ENCODE measurements around the gene MDGA2.

The MDGA2 gene

DNA sequence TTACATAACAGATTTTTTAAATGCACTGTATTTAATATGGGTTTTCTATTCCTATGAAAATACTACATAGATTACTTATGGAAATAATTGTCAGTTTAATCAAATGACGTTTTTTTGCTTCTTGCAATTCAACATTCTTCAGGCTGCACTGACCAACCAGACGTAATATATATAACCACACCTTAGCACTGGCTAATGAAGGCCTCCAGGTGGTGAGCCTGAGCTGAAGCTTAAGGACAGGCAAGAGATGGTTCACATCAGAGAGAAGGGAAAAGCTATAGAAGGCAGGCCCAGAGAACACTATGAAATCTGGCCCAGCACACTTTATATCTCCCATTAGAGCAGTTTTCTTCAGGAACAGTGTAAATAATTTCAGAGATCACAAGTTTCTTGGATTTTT lies 2.8 kb upstream of the MDGA2 start:
- Histone ChIP-seq H3K9ac (ENCODE audit: insufficient read length) (no peak overlapping the region), H3K27ac (no peak overlapping the region), H3K36me3 (ENCODE audit: insufficient read depth, low read length) (no peaks in the 10 kb centered on the region), H3K9me3 (ENCODE audit: low read depth, low read length) (no peaks in the 10 kb centered on the region), H3K4me3 (no peak overlapping the region)
- no peak for TF ChIP-seq EZH2 (IDR thresholded peaks at IDR 0.05)
- no peak for TF ChIP-seq POLR2AphosphoS5 (IDR thresholded peaks at IDR 0.05; ENCODE audit: borderline replicate concordance, low read depth, low read length)
- TF ChIP-seq FOXP2 (optimal IDR thresholded peaks at IDR 0.05; ENCODE audit: control extremely low read depth, extremely low read length, insufficient read depth), result no peak
- DNase-seq (ENCODE audit: low read depth, low spot score), result no peak

DNA sequence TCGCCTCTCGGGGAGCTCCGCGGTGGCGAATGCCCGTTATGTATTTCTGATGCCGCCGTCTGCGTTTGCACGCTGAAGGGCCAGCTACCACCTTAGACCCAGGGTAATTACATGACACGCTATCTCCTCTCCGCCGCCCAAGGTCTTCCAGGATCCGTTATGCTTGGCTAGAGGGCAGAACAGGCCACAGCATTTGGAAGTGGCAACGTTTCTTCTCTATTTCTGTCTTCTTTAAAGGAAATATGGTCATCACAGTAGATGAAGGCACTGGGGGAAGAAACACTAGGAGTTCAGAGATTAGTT lies 861 bp upstream of the MDGA2 start:
- Histone ChIP-seq H3K9ac (ENCODE audit: insufficient read length) (no peak overlapping the region), H3K27ac (no peak overlapping the region), H3K4me3 (peak overlapping the region; percentile 74), H3K9me3 (ENCODE audit: low read depth, low read length) (no peaks in the 10 kb centered on the region), H3K36me3 (ENCODE audit: insufficient read depth, low read length) (no peaks in the 10 kb centered on the region)
- DNase-seq (ENCODE audit: low read depth, low spot score), result no peak
- no peak for TF ChIP-seq FOXP2 (optimal IDR thresholded peaks at IDR 0.05; ENCODE audit: control extremely low read depth, extremely low read length, insufficient read depth)
- no peak for TF ChIP-seq POLR2AphosphoS5 (IDR thresholded peaks at IDR 0.05; ENCODE audit: borderline replicate concordance, low read depth, low read length)
- TF ChIP-seq EZH2 (IDR thresholded peaks at IDR 0.05), result no peak

DNA sequence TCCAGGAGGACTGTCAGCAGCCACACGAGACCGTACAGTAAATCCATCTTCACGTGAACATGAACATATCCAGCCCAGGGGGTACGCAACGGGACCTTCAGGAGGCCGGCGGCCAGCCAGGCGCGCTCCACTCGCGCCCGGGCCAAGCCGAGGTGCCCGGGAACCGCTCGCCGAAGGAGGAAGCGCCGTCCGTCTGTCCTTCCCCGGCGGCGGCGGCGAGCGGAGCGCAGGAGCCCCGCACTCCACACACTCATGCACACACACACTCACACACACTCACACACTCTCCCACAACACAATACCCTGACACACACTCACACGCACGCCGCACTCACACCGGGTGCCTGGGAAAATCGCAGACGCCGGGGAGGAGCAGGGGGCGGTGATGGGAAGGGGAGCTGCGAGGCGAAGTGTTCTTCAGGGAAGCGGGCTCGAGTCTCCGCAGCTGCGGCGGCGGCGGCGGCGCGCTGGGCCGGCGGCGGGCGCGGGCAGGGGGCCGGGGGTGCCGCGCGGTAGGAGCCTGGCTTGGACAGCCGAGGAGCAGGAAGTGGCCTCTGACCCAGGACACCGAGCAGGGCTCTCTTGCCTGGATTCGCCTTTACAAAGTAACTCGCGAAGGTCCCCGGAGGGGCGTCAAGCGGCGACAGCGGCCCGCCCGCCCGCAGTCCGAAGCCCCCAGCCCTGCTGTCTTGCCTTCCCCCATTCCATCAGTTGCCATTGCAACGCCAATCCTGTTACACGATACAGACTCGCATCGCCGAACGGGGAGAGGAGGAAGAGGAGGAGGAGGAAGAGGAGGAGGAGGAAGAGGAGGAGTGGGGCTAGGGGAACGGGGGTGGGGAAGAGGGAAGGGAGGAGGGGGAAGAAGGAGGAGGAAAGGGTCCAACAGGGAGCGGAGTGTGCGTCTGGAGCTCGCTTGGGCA lies 601 bp downstream of the MDGA2 start:
- Histone ChIP-seq H3K9ac (ENCODE audit: insufficient read length) (no peak overlapping the region), H3K4me3 (peak overlapping the region; percentile 74), H3K36me3 (ENCODE audit: insufficient read depth, low read length) (no peaks in the 10 kb centered on the region), H3K9me3 (ENCODE audit: low read depth, low read length) (no peaks in the 10 kb centered on the region), H3K27ac (no peak overlapping the region)
- TF ChIP-seq EZH2 (IDR thresholded peaks at IDR 0.05) (peak; percentile 87), FOXP2 (optimal IDR thresholded peaks at IDR 0.05; ENCODE audit: control extremely low read depth, extremely low read length, insufficient read depth) (no peak)
- DNase-seq (ENCODE audit: low read depth, low spot score), result no peak

DNA sequence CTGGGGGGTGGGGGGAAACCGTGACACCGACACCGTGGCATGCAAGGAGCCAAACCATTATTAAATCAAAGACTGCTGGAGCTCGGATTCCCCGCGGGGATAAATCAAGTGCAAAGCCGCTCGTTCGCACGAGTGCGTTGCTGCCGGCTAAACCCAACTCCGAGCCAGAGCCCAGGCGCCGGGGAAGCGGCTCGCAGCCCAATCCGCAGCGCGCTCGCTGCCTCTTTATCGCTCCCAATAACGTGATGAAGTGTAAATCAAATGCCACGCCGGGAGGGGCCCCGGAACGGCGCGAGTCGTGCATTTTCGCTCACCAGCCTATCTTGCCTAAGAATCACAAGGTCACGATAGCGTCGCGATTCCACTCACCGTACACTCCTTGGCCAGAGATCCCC lies 1.3 kb downstream of the MDGA2 start:
- no peaks in the 10 kb centered on the region for H3K36me3 ChIP-seq (ENCODE audit: insufficient read depth, low read length)
- no peaks in the 10 kb centered on the region for H3K9me3 ChIP-seq (ENCODE audit: low read depth, low read length)
- H3K4me3 ChIP-seq, result peak overlapping the region; percentile 74
- TF ChIP-seq FOXP2 (optimal IDR thresholded peaks at IDR 0.05; ENCODE audit: control extremely low read depth, extremely low read length, insufficient read depth) (no peak), EZH2 (IDR thresholded peaks at IDR 0.05) (no peak), POLR2AphosphoS5 (IDR thresholded peaks at IDR 0.05; ENCODE audit: borderline replicate concordance, low read depth, low read length) (no peak)
- no peak overlapping the region for H3K9ac ChIP-seq (ENCODE audit: insufficient read length)
- no peak for DNase-seq (ENCODE audit: low read depth, low spot score)
- no peak overlapping the region for H3K27ac ChIP-seq

DNA sequence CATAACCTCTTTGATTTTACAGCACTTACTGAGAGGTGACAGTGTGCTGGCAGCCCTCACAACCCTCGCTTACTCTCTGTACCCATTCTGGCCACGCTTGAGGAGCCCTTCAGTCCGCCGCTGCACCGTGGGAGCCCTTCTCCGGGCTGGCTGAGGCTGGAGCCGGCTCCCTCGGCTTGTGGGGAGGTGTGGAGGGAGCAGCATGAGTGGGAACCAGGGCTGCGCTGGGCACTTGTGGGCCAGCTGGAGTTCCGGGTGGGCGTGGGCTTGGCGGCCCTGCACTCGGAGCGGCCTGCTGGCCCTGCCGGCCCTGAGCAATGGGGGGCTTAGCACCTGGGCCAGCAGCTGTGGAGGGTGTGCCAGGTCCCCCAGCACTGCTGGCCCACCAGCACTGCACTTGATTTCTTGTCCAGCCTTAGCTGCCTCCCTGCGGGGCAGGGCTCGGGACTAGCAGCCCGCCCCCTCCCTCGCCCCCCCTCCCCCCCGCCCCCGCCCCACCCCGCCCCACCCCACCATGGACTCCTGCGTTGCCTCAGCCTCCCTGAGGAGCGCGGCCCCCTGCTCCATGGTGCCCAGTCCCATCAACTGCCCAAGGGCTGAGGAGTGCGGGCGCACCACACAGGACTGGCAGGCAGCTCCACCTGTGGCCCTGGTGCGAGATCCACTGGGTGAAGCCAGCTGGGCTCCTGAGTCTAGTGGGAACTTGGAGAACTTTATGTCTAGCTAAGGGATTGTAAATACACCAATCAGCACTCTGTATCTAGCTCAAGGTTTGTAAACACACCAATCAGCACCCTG lies 9.9 kb downstream of the MDGA2 start:
- Histone ChIP-seq H3K36me3 (ENCODE audit: insufficient read depth, low read length) (no peaks in the 10 kb centered on the region), H3K4me3 (no peak overlapping the region), H3K27ac (no peak overlapping the region), H3K9me3 (ENCODE audit: low read depth, low read length) (no peaks in the 10 kb centered on the region), H3K9ac (ENCODE audit: insufficient read length) (no peak overlapping the region)
- TF ChIP-seq POLR2AphosphoS5 (IDR thresholded peaks at IDR 0.05; ENCODE audit: borderline replicate concordance, low read depth, low read length), result no peak
- TF ChIP-seq FOXP2 (optimal IDR thresholded peaks at IDR 0.05; ENCODE audit: control extremely low read depth, extremely low read length, insufficient read depth), result no peak
- TF ChIP-seq EZH2 (IDR thresholded peaks at IDR 0.05), result no peak
- no peak for DNase-seq (ENCODE audit: low read depth, low spot score)

DNA sequence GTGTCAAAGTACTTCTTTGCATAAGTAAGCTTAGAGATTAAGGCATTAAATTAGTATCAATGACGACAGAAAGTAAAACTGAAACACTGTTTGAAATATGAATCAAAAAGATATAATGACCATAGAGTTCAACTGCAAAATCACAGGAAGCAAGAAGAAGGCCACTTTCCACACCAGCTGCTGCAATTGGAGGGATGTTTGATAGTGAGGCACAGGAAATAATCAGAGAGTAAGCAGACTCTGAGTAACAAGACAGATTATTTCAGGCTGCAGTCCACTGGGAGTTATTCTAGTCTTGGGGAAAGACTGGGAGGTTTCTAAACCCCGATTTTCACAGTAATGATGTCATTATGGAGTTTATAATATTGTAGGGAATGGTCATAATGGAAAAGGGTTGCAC lies 12.9 kb downstream of the MDGA2 start:
- Histone ChIP-seq H3K9me3 (ENCODE audit: low read depth, low read length) (no peaks in the 10 kb centered on the region), H3K4me3 (no peak overlapping the region), H3K27ac (no peak overlapping the region), H3K36me3 (ENCODE audit: insufficient read depth, low read length) (no peaks in the 10 kb centered on the region), H3K9ac (ENCODE audit: insufficient read length) (no peak overlapping the region)
- TF ChIP-seq POLR2AphosphoS5 (IDR thresholded peaks at IDR 0.05; ENCODE audit: borderline replicate concordance, low read depth, low read length), result no peak
- no peak for DNase-seq (ENCODE audit: low read depth, low spot score)

DNA sequence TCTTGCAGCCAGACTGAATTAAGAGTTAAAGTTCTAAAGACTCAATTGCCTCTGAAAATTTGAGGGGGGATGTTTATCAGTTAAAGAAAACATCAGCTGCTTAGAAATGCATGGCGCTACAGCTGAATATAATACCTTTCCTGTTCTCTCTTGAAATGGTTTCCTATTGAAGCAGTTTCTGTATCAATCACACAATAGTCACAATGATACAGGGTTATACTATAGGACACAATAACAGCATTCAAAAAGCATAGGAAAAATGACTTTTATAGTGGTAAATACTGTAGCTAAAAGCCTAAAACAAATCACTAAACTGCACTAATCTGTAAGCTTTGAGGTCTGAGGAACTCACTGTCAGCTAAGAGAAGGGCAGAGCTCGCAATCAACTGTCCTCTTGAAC lies 15.2 kb downstream of the MDGA2 start:
- TF ChIP-seq POLR2AphosphoS5 (IDR thresholded peaks at IDR 0.05; ENCODE audit: borderline replicate concordance, low read depth, low read length), result no peak
- no peak for TF ChIP-seq FOXP2 (optimal IDR thresholded peaks at IDR 0.05; ENCODE audit: control extremely low read depth, extremely low read length, insufficient read depth)
- no peak for TF ChIP-seq EZH2 (IDR thresholded peaks at IDR 0.05)
- H3K27ac ChIP-seq, result no peak overlapping the region
- H3K4me3 ChIP-seq, result no peak overlapping the region
- DNase-seq (ENCODE audit: low read depth, low spot score), result no peak
- H3K9ac ChIP-seq (ENCODE audit: insufficient read length), result no peak overlapping the region
- H3K9me3 ChIP-seq (ENCODE audit: low read depth, low read length), result no peaks in the 10 kb centered on the region
- no peaks in the 10 kb centered on the region for H3K36me3 ChIP-seq (ENCODE audit: insufficient read depth, low read length)

DNA sequence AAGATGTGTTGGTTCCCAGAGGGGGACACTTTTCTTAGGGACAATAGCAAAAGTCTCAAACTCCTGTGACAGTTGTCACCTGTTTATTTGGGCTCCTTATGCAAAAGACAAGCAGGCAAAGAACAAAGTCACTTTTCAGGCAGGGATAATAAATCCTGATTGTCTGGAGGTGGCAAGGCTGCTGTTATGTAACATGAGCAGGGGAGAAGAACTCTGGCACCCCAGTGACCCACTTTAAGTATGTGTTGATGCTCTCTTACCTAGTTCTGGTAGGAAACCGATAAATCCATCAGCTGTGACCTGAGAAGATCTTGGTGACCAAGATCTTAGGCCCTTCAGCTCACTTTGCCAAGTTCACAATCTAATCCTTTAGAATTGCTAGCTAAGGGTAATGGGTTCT lies 17.4 kb downstream of the MDGA2 start:
- Histone ChIP-seq H3K4me3 (no peak overlapping the region), H3K9ac (ENCODE audit: insufficient read length) (no peak overlapping the region), H3K27ac (no peak overlapping the region), H3K9me3 (ENCODE audit: low read depth, low read length) (no peaks in the 10 kb centered on the region), H3K36me3 (ENCODE audit: insufficient read depth, low read length) (no peaks in the 10 kb centered on the region)
- no peak for DNase-seq (ENCODE audit: low read depth, low spot score)
- TF ChIP-seq FOXP2 (optimal IDR thresholded peaks at IDR 0.05; ENCODE audit: control extremely low read depth, extremely low read length, insufficient read depth), result no peak
- TF ChIP-seq POLR2AphosphoS5 (IDR thresholded peaks at IDR 0.05; ENCODE audit: borderline replicate concordance, low read depth, low read length), result no peak
- no peak for TF ChIP-seq EZH2 (IDR thresholded peaks at IDR 0.05)
